WERI-Rb-1 (cell line): ENCODE data around the gene AFF3.

Source experiments
- DNase-seq: peaks from one replicate; pipeline ENCODE4 v3.0.0-alpha.2; 2020
- H3K27ac ChIP-seq: fragments of 250-450 bp; sonication (Bioruptor Pico); 2 replicates; pipeline ENCODE4 v1.5.1; 2020; ENCODE audit warnings: mild to moderate bottlenecking, moderate library complexity
- H3K27me3 ChIP-seq: fragments of 250-450 bp; sonication (Bioruptor Pico); 2 replicates; pipeline ENCODE4 v1.5.1; 2021; ENCODE audit warnings: mild to moderate bottlenecking, low read depth, moderate library complexity; ENCODE audit not compliant: insufficient read depth, severe bottlenecking
- H3K36me3 ChIP-seq: fragments of 250-450 bp; sonication (Bioruptor Pico); 2 replicates; pipeline ENCODE4 v1.5.1; 2020; ENCODE audit warnings: mild to moderate bottlenecking, moderate library complexity
- H3K4me3 ChIP-seq: 2 replicates; pipeline ENCODE4 v1.5.1; 2011; ENCODE audit warnings: low read depth, mild to moderate bottlenecking, control low read depth, low read length
- H3K9me3 ChIP-seq: fragments of 250-450 bp; sonication (Bioruptor Pico); 2 replicates; pipeline ENCODE4 v1.5.1; 2021; ENCODE audit warnings: mild to moderate bottlenecking, moderate library complexity; ENCODE audit not compliant: severe bottlenecking
- CTCF ChIP-seq: IDR thresholded peaks from 2 replicates; pipeline ENCODE4 v1.5.1; 2011; ENCODE audit warnings: low read depth, mild to moderate bottlenecking, control low read depth, inconsistent platforms, low read length

AFF3 gene

GRCh38 chr2:99645960-99646359 lies 496.4 kb downstream of the AFF3 start:
- H3K4me3 ChIP-seq: no peak overlapping the region
- TF ChIP-seq CTCF: no peak
- no peaks in the 10 kb centered on the region for H3K9me3 ChIP-seq
- H3K36me3 ChIP-seq: no peaks in the 10 kb centered on the region
- no peak overlapping the region for H3K27ac ChIP-seq
- no peaks in the 10 kb centered on the region for H3K27me3 ChIP-seq
- DNase-seq: no peak

- Histone ChIP-seq H3K4me3 (no peak overlapping the region), H3K36me3 (no peaks in the 10 kb centered on the region), H3K27ac (no peak overlapping the region), H3K27me3 (no peaks in the 10 kb centered on the region), H3K9me3 (no peaks in the 10 kb centered on the region)
- TF ChIP-seq CTCF: no peak
- DNase-seq: peak; percentile 37
Observed at GRCh38 chr2:99644419-99644787, 498.0 kb downstream of the AFF3 start.

- no peaks in the 10 kb centered on the region for H3K9me3 ChIP-seq
- DNase-seq: no peak
- H3K4me3 ChIP-seq: no peak overlapping the region
- H3K27me3 ChIP-seq: no peaks in the 10 kb centered on the region
- no peaks in the 10 kb centered on the region for H3K36me3 ChIP-seq
- no peak overlapping the region for H3K27ac ChIP-seq
- no peak for TF ChIP-seq CTCF
Observed at GRCh38 chr2:99643787-99644418, 498.5 kb downstream of the AFF3 start.

- no peak for TF ChIP-seq CTCF
- no peak for DNase-seq
- Histone ChIP-seq H3K27ac (no peak overlapping the region), H3K27me3 (no peaks in the 10 kb centered on the region), H3K36me3 (no peaks in the 10 kb centered on the region), H3K4me3 (no peak overlapping the region), H3K9me3 (no peaks in the 10 kb centered on the region)
Observed at GRCh38 chr2:99641999-99642398, 500.4 kb downstream of the AFF3 start.

GRCh38 chr2:99640635-99641151 lies 501.7 kb downstream of the AFF3 start:
- H3K9me3 ChIP-seq: no peaks in the 10 kb centered on the region
- DNase-seq: no peak
- no peak overlapping the region for H3K27ac ChIP-seq
- no peak overlapping the region for H3K4me3 ChIP-seq
- H3K27me3 ChIP-seq: no peaks in the 10 kb centered on the region
- no peaks in the 10 kb centered on the region for H3K36me3 ChIP-seq
- no peak for TF ChIP-seq CTCF

GRCh38 chr2:99638791-99639190 lies 503.6 kb downstream of the AFF3 start:
- DNase-seq: no peak
- Histone ChIP-seq H3K36me3 (no peaks in the 10 kb centered on the region), H3K27me3 (no peaks in the 10 kb centered on the region), H3K4me3 (no peak overlapping the region), H3K9me3 (no peaks in the 10 kb centered on the region), H3K27ac (no peak overlapping the region)
- no peak for TF ChIP-seq CTCF
